MM.1S (cell line): ENCODE results near the gene SPINDOC.

ENCODE experiments used
- DNase-seq: peaks from one replicate; pipeline ENCODE4 v3.0.0-alpha.2; 2015
- H2AFZ ChIP-seq: fragments of 300-600 bp; sonication (generic); 2 replicates; pipeline ENCODE4 v1.6.0; 2016; ENCODE audit warnings: antibody characterized with exemption, low read length
- H3F3A ChIP-seq: fragments of 300-600 bp; sonication (generic); 2 replicates; pipeline ENCODE4 v1.6.1; 2016; ENCODE audit warnings: mild to moderate bottlenecking, antibody characterized with exemption, low read length, moderate library complexity, mixed read lengths; ENCODE audit not compliant: insufficient read depth
- H3K27ac ChIP-seq: fragments of 300-600 bp; sonication (generic); 2 replicates; pipeline ENCODE4 v1.5.1; 2016; ENCODE audit warnings: mild to moderate bottlenecking, low read length
- H3K27me3 ChIP-seq: fragments of 300-600 bp; sonication (generic); replicated peaks from 2 replicates; pipeline ENCODE4 v1.6.0; 2016; ENCODE audit warnings: low read length; ENCODE audit not compliant: insufficient read depth
- H3K36me3 ChIP-seq: fragments of 300-600 bp; sonication (generic); replicated peaks from 2 replicates; pipeline ENCODE4 v1.6.1; 2016; ENCODE audit warnings: mild to moderate bottlenecking, low read length, mixed read lengths; ENCODE audit not compliant: insufficient read depth
- H3K4me1 ChIP-seq: fragments of 300-600 bp; sonication (generic); 2 replicates; pipeline ENCODE4 v1.6.1; 2016; ENCODE audit warnings: low read length, mixed read lengths
- H3K4me2 ChIP-seq: fragments of 300-600 bp; sonication (generic); 2 replicates; pipeline ENCODE4 v1.6.0; 2016; ENCODE audit warnings: low read depth, low read length
- H3K4me3 ChIP-seq: fragments of 300-600 bp; sonication (generic); 2 replicates; pipeline ENCODE4 v1.5.1; 2016; ENCODE audit warnings: low read length, mixed read lengths
- H3K79me2 ChIP-seq: fragments of 300-600 bp; sonication (generic); 2 replicates; pipeline ENCODE4 v1.6.1; 2016; ENCODE audit warnings: mixed run types, low read length, mixed read lengths
- H3K9ac ChIP-seq: fragments of 300-600 bp; sonication (generic); 2 replicates; pipeline ENCODE4 v1.6.1; 2016; ENCODE audit warnings: low read length, mixed read lengths
- H3K9me2 ChIP-seq: fragments of 300-600 bp; sonication (generic); replicated peaks from 2 replicates; pipeline ENCODE4 v1.6.1; 2016; ENCODE audit warnings: mild to moderate bottlenecking, low read length, mixed read lengths; ENCODE audit not compliant: insufficient read depth
- H3K9me3 ChIP-seq: fragments of 300-600 bp; sonication (generic); replicated peaks from 2 replicates; pipeline ENCODE4 v1.6.1; 2016; ENCODE audit warnings: mild to moderate bottlenecking, low read length, mixed read lengths; ENCODE audit not compliant: insufficient read depth
- H4K20me1 ChIP-seq: fragments of 300-600 bp; sonication (generic); 2 replicates; pipeline ENCODE4 v1.6.1; 2016; ENCODE audit warnings: mild to moderate bottlenecking, low read length, moderate library complexity, mixed read lengths; ENCODE audit not compliant: insufficient read depth
- EZH2 ChIP-seq: fragments of 300-600 bp; sonication (generic); optimal IDR thresholded peaks from 2 replicates; pipeline ENCODE3; 2017; ENCODE audit warnings: low read depth, mild to moderate bottlenecking, antibody characterized with exemption, low read length, mixed read lengths
- EZH2phosphoT487 ChIP-seq: fragments of 300-600 bp; sonication (generic); IDR thresholded peaks from 2 replicates; pipeline ENCODE4 v1.6.1; 2018; ENCODE audit warnings: antibody characterized with exemption, low read length
- TF ChIP-seq, protein P1 (sequence below): fragments of 300-600 bp; sonication (generic); IDR thresholded peaks from 2 replicates; pipeline ENCODE4 v1.5.1; 2016; ENCODE audit warnings: antibody characterized with exemption, low read length, mixed read lengths

Gene SPINDOC

GRCh38 chr11:63783925-63784592 lies 29.2 kb upstream of the SPINDOC start:
- H3K4me2 ChIP-seq: no peak overlapping the region
- H3K79me2 ChIP-seq: no peaks in the 10 kb centered on the region
- TF ChIP-seq EZH2 (no peak), EZH2phosphoT487 (no peak)
- TF ChIP-seq, protein P1, sequence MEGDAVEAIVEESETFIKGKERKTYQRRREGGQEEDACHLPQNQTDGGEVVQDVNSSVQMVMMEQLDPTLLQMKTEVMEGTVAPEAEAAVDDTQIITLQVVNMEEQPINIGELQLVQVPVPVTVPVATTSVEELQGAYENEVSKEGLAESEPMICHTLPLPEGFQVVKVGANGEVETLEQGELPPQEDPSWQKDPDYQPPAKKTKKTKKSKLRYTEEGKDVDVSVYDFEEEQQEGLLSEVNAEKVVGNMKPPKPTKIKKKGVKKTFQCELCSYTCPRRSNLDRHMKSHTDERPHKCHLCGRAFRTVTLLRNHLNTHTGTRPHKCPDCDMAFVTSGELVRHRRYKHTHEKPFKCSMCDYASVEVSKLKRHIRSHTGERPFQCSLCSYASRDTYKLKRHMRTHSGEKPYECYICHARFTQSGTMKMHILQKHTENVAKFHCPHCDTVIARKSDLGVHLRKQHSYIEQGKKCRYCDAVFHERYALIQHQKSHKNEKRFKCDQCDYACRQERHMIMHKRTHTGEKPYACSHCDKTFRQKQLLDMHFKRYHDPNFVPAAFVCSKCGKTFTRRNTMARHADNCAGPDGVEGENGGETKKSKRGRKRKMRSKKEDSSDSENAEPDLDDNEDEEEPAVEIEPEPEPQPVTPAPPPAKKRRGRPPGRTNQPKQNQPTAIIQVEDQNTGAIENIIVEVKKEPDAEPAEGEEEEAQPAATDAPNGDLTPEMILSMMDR: no peak
- no peak overlapping the region for H3K27ac ChIP-seq
- no peaks in the 10 kb centered on the region for H3K36me3 ChIP-seq
- DNase-seq: no peak
- H4K20me1 ChIP-seq: no peaks in the 10 kb centered on the region
- H3K9ac ChIP-seq: no peak overlapping the region
- H3K27me3 ChIP-seq: no peaks in the 10 kb centered on the region
- no peaks in the 10 kb centered on the region for H3K9me2 ChIP-seq
- no peak overlapping the region for H3K4me3 ChIP-seq
- no peaks in the 10 kb centered on the region for H3F3A ChIP-seq
- no peaks in the 10 kb centered on the region for H3K9me3 ChIP-seq
- H2AFZ ChIP-seq: no peak overlapping the region
- H3K4me1 ChIP-seq: no peaks in the 10 kb centered on the region

DNA sequence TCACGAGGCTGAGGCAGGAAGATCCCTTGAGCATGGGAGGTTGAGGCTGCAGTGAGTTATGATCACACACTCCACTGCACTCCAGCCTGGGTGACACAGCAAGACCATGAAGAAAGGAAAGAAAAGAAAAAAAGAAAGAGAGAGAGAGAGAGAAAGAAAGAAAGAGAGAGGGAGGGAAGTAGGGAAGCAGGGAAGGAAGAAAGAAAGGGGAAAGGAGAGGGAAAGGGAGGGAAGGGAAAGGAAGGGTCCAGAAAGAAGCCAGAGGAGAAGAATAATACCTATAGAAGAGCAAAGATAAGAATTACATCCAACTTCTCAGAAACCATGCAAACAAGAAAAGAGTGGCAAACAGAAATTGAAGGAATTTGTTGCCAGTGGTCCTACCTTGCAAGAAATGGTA lies 27.4 kb upstream of the SPINDOC start:
- no peak overlapping the region for H3K9ac ChIP-seq
- H3K4me1 ChIP-seq: no peaks in the 10 kb centered on the region
- H3K9me2 ChIP-seq: no peaks in the 10 kb centered on the region
- no peaks in the 10 kb centered on the region for H3K27me3 ChIP-seq
- H4K20me1 ChIP-seq: no peaks in the 10 kb centered on the region
- no peak overlapping the region for H3K4me3 ChIP-seq
- no peaks in the 10 kb centered on the region for H3K79me2 ChIP-seq
- no peak overlapping the region for H3K4me2 ChIP-seq
- no peak overlapping the region for H2AFZ ChIP-seq
- DNase-seq: no peak
- H3K27ac ChIP-seq: no peak overlapping the region
- H3K9me3 ChIP-seq: no peaks in the 10 kb centered on the region
- H3K36me3 ChIP-seq: no peaks in the 10 kb centered on the region
- no peaks in the 10 kb centered on the region for H3F3A ChIP-seq
- TF ChIP-seq EZH2 (no peak), EZH2phosphoT487 (no peak)
- TF ChIP-seq, protein P1: no peak

- Histone ChIP-seq H3K79me2 (no peaks in the 10 kb centered on the region), H3K9me3 (no peaks in the 10 kb centered on the region), H3K27ac (no peak overlapping the region), H2AFZ (no peak overlapping the region), H4K20me1 (no peaks in the 10 kb centered on the region), H3F3A (no peaks in the 10 kb centered on the region), H3K4me2 (no peak overlapping the region), H3K9me2 (no peaks in the 10 kb centered on the region), H3K4me1 (no peaks in the 10 kb centered on the region), H3K36me3 (no peaks in the 10 kb centered on the region), H3K4me3 (no peak overlapping the region), H3K9ac (no peak overlapping the region), H3K27me3 (no peaks in the 10 kb centered on the region)
- TF ChIP-seq, protein P1: no peak
- no peak for TF ChIP-seq EZH2
- no peak for TF ChIP-seq EZH2phosphoT487
- no peak for DNase-seq
Observed at GRCh38 chr11:63791495-63792167, 21.6 kb upstream of the SPINDOC start.
